Fibroblast of skin of left quadriceps (primary cell): ENCODE data around the gene GLT1D1.
"Not testable (repeated sequence)": the region's sequence is repeated elsewhere in the genome, so short reads cannot be mapped to it uniquely, and the experiment has no call there.

Source experiments
- DNase-seq, 2 experiments: peaks; one replicate each; pipeline ENCODE4 v3.0.0-alpha.2; 2013; ENCODE audit warnings: low read depth in 2 of 2

Gene GLT1D1

DNA sequence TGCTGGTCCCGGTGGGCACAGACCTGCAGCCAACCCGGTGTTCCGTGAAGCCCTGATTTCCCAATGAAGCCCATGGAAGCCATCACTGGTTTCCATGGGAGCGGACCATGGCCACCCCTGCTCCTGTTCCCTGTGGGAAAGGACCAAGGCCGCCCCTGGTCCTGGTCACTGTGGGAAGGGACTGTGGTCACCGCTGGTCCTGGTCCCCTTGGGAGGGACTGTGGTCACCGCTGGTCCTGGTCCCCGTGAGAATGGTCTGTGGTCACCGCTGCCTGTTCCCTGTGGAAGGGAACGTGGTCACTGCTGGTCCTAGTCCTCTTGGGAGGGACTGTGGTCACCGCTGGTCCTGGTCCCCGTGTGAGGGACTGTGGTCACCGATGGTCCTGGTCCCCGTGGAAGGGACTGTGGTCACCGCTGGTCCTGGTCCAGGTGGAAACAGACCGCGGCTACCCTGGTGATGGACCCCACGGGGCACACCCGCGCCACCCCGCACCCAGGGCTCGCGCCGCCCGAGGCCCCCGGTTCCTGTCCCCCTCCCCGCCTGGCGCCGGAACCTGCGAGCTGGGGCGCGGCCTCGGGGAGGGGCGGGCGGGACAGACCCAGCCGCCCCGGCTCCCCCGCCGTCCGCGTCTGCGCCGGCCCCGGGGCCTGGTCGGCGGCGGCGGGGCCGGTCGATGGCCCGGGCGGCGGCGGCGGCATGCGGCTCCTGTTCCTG lies at the start of gene GLT1D1:
TSS of gene GLT1D1 (plus strand) at position 594 of the 715 bp plus-strand sequence. CDS start at position 698, 104 bp downstream.
- DNase-seq: no peak

DNA sequence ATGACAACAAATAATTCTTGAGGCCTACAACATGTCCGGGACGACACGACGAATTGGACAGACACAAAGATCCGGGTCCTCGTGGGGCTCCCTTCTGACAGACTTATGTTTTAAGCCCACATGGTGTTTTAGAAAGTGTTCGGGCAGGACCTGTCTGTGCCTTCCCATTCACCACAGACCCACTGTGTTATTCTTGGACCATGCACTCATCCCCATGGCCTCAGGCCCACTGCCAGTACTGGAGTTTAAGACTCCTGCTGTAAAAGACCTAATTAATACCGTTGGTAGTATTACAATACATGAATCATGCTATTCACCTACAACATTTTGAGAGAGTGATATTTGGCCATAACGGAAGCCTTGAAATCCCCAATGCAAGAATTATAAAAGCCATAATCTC lies 49.5 kb upstream of the GLT1D1 start:
- no peak for DNase-seq

DNA sequence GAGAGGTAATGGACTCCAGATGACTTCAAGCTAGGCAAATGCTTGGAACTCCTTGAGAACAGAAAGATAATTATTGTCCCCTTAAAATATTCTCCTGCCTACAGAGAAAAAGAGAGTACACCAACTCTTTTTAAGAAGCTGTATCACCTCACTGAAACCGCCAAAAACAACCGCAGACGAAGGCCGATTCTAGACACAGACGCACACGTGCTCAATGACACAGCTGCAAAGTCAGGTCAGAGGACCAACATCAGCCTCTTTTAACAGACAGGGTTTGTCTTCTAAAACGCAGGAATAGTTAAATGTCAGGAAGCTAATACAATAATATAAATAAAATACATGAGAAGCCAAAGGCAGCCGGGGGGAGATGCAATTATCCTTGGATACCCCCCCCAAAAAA lies 48.5 kb upstream of the GLT1D1 start:
- DNase-seq: no peak

GRCh38 chr12:128805406-128805805 lies 47.9 kb upstream of the GLT1D1 start:
- not testable (repeated sequence) for DNase-seq

DNA sequence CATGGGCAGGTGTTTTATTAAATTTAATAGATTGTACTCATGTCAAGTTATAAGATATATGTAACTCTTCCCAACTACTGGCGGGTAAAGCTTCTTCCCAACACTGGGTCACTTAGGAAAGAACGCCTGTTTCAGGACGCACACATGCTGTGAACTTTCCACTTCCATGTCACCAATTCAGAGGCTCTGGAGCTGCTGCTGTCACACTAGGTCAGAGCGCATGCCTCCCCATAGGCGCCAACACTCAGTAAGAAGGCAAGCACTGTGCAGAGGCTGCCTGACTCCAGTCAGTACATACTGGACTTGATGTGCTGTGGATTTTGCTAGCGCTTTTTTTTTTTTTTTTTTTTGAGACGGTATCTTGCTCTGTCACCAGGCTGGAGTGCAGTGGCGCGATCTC lies 46.7 kb upstream of the GLT1D1 start:
- no peak for DNase-seq

DNA sequence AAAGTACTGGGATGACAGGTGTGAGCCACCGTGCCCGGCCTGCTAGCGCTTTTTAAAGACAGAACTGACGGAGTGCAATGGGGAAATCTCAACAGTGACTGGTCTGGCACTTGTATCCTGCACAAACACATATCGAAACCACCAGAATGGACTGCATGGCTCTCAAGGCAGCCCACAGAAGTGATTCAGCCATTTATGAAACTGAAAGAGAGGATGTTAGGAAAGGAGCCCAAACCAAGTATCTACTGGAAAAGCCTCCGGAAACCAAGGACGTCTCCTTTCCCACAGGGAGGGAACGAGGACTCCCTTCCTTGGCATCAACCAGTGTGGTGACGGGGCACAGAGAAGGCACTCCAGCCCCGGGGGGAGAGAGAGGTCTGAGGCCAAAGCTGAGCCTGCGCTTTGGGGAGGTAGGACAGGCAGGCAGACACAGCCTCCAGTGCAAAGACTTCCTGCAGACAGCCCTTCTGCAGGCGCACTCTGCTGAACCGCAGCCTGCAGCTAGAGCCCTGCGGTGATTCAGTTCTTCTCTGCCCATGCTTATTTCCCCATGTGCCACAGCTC lies 46.0 kb upstream of the GLT1D1 start:
- DNase-seq: no peak

GRCh38 chr12:128808651-128809050 lies 44.6 kb upstream of the GLT1D1 start:
- no peak for DNase-seq

GRCh38 chr12:128810182-128811127 lies 42.8 kb upstream of the GLT1D1 start:
- no peak for DNase-seq

- no peak for DNase-seq
Measured at GRCh38 chr12:128811806-128812205, 41.5 kb upstream of the GLT1D1 start.

DNA sequence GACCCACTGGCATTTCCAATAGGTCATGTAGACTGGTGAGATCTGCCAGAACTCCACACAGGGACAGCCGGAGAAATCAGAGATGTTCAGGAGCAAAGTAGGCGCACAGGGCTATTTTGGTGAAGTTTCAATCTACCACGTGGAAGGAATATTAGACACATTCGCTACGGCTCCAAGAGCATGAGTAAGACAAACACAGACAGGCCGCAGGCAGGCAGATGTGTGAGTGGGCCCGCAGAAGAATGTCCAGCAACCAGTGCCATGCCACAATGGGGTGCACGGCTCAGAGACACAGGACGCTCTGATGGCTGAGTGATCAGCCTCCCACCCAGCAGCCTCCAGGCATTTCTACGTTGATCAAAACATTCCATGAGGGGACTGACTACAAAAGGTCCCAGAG lies 39.9 kb upstream of the GLT1D1 start:
- DNase-seq: no peak

DNA sequence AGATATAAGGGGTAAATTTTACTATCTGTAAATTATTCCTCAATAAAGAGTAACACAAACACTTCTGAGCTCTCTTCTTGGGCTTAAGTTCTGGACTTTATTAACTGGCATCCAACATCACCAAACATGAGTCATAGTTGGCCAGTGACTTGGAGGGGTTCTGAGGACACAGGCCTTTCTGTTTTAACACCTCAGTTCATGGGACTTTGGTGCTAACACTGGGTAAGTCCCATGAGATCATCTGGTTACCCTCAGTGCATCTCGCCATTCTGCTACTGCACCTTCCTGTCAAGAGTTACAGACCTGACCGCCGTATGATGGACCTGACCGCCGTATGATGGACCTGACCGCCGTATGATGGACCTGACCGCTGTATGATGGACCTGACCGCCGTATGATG lies 39.4 kb upstream of the GLT1D1 start:
- DNase-seq: no peak

DNA sequence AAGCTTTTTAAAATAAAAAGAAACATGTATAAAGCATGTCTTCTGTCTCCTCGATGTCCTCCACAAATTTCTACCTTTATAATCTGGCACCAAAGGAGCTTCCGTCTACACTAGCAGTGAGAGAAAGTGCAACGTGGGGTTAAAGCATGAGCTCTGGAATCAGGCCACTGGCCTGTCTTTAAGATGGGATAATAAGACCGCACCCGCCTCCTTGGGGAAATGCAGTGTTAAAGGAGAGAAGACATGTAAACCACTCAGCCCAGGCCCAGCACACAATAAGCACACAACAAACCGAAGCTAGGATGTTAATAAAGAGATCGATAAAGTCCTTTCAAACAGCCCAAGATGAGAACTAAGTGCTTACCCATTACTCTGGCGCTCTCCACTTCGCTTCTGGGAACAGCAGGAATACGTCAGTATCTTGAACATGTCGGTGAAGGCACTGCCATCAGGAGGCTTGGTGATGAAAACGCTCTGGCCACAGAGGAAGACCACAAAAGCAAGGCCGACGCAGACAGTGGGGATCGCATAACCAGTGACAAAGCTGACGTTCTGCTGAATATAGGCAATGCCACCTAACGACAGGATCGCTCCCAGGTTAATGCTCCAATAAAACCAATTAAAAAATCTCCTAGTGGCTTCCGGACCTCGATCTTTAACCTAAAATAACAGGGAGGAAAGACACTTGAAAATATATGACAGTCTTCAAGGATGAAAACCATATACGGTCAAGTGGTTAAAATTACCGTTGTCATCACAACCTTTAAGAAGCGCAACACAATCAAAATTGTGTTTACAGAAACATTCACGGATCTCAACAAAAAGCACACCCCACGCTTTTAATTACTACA lies 38.6 kb upstream of the GLT1D1 start:
- no peak for DNase-seq

GRCh38 chr12:128815779-128816642 lies 37.3 kb upstream of the GLT1D1 start:
- DNase-seq: no peak

DNA sequence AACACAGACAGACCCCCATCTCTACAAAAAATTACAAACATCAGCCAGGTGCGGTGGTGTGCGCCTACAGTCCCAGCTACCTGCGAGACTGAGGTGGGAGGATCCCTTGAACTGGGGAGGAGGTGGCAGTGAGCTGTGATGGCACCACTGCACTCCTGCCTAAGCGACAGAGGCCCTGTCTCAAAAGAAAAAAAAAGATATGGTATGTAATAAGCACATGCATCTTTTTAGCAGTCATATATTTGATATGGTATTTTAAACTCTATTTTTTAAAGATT lies 36.7 kb upstream of the GLT1D1 start:
- no peak for DNase-seq

GRCh38 chr12:128817111-128818015 lies 35.9 kb upstream of the GLT1D1 start:
- DNase-seq: no peak

DNA sequence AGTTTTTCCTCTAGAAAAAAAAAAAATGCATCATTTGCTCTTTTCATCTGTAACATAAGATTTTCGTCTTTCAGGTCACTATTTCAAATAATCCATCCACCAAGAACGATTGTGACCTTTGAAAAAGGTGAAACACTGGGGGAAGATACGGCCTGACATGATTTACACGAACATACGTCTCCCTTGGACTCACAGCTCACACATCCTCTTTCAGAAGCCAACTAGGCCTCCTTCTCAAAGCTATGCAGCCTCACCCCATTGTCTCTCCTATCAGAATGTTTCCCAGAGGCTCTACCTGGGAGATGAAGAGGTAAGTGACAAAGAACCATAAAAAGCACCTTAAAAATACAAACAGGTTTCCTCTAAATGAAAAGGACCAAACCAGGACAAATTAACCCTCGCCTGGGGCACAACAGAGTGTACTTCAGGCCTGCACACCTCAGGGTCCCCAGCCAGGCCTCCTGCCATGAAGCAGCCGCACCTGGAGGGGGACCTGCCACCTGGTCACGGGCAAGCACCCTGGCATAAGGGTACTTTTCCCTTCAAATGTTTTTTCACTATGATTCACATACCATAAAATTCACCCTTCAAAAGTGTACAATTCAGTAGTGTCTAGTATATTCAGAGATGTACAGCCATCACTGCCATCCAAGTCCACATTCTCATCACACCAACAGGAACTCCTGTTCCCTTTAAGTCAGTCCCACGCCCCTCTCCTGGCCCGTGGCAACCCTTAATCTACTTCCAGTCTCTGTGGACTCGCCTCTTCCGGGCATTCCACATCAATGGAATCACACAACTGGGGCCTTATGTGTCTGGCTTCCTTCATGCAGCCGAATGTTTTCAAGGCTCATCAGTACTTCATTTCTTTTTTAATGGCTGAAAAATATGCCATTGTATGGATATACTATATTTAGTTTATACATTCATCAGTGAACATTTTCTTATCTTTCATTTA lies 34.9 kb upstream of the GLT1D1 start:
- DNase-seq: no peak

GRCh38 chr12:128819293-128820144 lies 33.8 kb upstream of the GLT1D1 start:
- no peak for DNase-seq

DNA sequence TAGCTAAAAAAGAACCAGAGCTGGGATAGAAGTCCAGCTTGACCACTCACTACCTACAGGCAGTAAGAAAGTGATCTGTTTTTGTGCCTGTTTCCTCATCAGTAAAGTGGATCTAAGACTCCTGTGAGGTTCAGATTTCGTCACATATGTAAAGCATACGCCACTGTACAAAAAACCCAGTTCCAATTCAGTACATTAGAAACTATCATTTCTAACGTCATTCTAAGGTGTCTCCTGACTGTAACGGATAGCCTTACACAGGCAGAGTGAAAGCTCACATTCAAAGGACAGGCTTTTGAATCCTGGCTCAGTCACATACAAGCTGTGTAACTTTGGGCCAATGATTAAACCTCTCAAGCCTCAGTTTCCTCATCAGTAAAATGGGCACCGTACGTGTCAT lies 33.0 kb upstream of the GLT1D1 start:
- DNase-seq: no peak
